ENCODE data around the gene CTPS1. TPM values are rescaled to one million over a fixed set of nuclear protein-coding genes. Genes with fewer than 3 reads are reported as not detected.
A peak's percentile ranks its signal among the peaks of the same experiment; 100 is the strongest.

The CTPS1 gene
- total RNA-seq, 1 donor from 2014 or later = 73.8 TPM

DNA sequence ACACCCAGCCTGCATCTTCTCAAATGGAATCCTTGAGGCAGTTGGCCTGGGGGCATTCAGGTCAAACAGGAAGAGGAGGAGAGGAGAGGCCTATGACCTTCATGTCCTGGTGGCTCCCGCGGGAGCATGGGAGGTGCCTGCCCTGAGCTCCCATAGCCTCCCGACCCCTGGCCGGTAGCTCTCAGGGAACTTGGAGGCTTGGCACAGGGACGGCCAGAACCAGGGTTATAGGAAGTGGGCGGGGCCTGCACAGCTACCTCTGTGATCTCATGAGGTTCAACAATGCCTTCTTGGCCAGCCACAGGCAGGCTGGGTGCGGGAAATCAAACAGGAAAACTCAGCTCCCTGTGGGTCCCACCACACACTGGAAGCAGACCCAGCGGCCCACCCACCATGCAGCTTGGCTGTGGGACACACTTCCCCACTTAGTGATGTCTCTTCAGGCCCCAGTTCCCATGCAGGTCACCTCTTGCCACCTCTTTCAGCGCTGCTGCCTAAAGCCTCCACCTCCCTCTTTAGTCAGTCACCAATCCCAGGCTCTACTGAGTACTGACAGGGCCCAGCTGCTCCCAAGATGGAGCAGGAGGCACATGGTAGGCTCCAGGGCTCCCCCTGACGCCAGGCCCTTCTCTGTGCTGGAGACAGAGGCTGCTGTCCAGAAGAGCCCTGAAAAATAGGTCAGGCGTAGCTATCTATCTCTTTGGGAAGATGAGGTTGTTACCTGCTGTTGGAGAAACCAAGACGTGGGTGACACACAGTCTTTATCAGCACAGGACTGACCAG lies 42.2 kb downstream of the CTPS1 start, which contains the start of gene SLFNL1:
SLFNL1 (minus strand) TSS at position 200 of the 783 bp plus-strand sequence. CDS start 1,065 bp downstream, outside the sequence.
- Histone ChIP-seq H3K4me1 (peaks cover 5% of the 10 kb centered on the region), H3K79me2 (ENCODE audit: low read depth) (no peaks in the 10 kb centered on the region), H2AFZ (replicated peaks) (no peak within 1 kb of the TSS), H3K36me3 (no peaks in the 10 kb centered on the region), H3K4me2 (no peak within 1 kb of the TSS), H3K4me3 (no peak within 1 kb of the TSS), H3K9me3 (ENCODE audit: low read depth) (no peaks in the 10 kb centered on the region), H3K27me3 (no peaks in the 10 kb centered on the region), H3F3A (ENCODE audit: low read depth) (peaks cover 14% of the 10 kb centered on the region), H3K9ac (no peak within 1 kb of the TSS), H4K20me1 (ENCODE audit: low read depth) (peaks cover 6% of the 10 kb centered on the region), H3K27ac (no peak within 1 kb of the TSS)
- H3K4me3 Mint-ChIP-seq = no peak within 1 kb of the TSS
- peak; percentile 32 for DNase-seq (ENCODE audit: low spot score)
- peak within 1 kb of the TSS; percentile 61 for H3K27ac Mint-ChIP-seq
- H3K27me3 Mint-ChIP-seq (ENCODE audit: insufficient read depth, low read depth) = peaks cover 7% of the 10 kb centered on the region
- peaks cover 15% of the 10 kb centered on the region for H3K4me1 Mint-ChIP-seq
- no peaks in the 10 kb centered on the region for H3K9me3 Mint-ChIP-seq
- TF ChIP-seq EZH2 (IDR thresholded peaks at IDR 0.05) (no peak), EZH2phosphoT487 (IDR thresholded peaks at IDR 0.05) (no peak)
- TF ChIP-seq, protein P1, sequence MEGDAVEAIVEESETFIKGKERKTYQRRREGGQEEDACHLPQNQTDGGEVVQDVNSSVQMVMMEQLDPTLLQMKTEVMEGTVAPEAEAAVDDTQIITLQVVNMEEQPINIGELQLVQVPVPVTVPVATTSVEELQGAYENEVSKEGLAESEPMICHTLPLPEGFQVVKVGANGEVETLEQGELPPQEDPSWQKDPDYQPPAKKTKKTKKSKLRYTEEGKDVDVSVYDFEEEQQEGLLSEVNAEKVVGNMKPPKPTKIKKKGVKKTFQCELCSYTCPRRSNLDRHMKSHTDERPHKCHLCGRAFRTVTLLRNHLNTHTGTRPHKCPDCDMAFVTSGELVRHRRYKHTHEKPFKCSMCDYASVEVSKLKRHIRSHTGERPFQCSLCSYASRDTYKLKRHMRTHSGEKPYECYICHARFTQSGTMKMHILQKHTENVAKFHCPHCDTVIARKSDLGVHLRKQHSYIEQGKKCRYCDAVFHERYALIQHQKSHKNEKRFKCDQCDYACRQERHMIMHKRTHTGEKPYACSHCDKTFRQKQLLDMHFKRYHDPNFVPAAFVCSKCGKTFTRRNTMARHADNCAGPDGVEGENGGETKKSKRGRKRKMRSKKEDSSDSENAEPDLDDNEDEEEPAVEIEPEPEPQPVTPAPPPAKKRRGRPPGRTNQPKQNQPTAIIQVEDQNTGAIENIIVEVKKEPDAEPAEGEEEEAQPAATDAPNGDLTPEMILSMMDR (IDR thresholded peaks at IDR 0.05) = no peak
- H3K36me3 Mint-ChIP-seq = peaks cover 17% of the 10 kb centered on the region

- peak overlapping the region; percentile 15 for H3K27ac Mint-ChIP-seq
Measured at GRCh38 chr1:41022424-41022823, 42.9 kb downstream of the CTPS1 start.

DNA sequence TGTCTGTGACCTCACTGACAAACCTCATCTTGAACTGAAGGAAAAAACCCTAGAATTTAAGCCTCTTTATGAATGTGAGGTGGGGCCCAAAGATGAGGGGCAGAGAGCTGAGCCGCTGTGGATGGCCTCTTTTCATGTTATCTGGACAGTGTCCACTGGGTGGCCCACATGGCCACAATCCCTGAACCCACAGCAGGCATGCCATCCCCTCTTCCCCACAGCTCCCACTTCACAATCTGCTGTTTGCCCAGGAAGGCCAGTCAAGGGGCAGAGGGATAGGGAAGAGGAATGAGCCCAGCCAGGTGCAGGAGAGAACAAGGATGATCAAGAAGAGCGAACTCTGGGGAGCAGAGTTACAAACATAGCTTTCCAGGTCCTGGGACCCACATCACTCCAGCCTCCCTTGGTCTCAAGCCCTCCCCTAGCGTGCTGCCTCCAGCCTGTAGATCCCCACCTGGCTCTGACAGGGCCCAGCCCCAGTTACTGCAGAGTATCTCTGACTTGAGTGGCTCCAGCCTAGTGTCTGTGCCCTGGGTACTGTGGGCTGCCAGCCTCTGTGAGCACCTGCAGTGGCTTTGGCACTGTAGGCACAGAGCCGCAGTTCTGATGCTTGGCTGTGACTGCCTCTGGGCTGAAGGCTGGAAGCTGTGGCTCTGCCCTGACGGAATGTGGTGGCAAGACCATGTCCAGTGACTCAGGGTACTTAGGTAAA lies 43.9 kb downstream of the CTPS1 start:
- Histone ChIP-seq H3K4me3 (no peak overlapping the region), H3K36me3 (no peaks in the 10 kb centered on the region), H3K27me3 (no peaks in the 10 kb centered on the region), H3K9ac (no peak overlapping the region), H3K79me2 (ENCODE audit: low read depth) (no peaks in the 10 kb centered on the region), H3K9me3 (ENCODE audit: low read depth) (no peaks in the 10 kb centered on the region), H3F3A (ENCODE audit: low read depth) (peaks cover 14% of the 10 kb centered on the region), H2AFZ (replicated peaks) (no peak overlapping the region), H3K27ac (no peak overlapping the region), H3K4me2 (no peak overlapping the region), H3K4me1 (peaks cover 5% of the 10 kb centered on the region), H4K20me1 (ENCODE audit: low read depth) (peaks cover 6% of the 10 kb centered on the region)
- H3K4me1 Mint-ChIP-seq = peaks cover 15% of the 10 kb centered on the region
- H3K9me3 Mint-ChIP-seq = no peaks in the 10 kb centered on the region
- no peak overlapping the region for H3K4me3 Mint-ChIP-seq
- peaks cover 7% of the 10 kb centered on the region for H3K27me3 Mint-ChIP-seq (ENCODE audit: insufficient read depth, low read depth)
- peaks cover 21% of the 10 kb centered on the region for H3K36me3 Mint-ChIP-seq
- H3K27ac Mint-ChIP-seq = no peak overlapping the region
- TF ChIP-seq EZH2phosphoT487 (IDR thresholded peaks at IDR 0.05) (no peak), EZH2 (IDR thresholded peaks at IDR 0.05) (no peak)
- TF ChIP-seq, protein P1 (IDR thresholded peaks at IDR 0.05) = peak; percentile 37
- peak; percentile 7 for DNase-seq (ENCODE audit: low spot score)

More at GRCh38 chr1:41022424-41022823, 42.9 kb downstream of the CTPS1 start:
- TF ChIP-seq EZH2phosphoT487 (IDR thresholded peaks at IDR 0.05) = no peak
- TF ChIP-seq, protein P1 (IDR thresholded peaks at IDR 0.05) = no peak
- no peak for TF ChIP-seq EZH2 (IDR thresholded peaks at IDR 0.05)
- no peak overlapping the region for H3K4me2 ChIP-seq
- no peaks in the 10 kb centered on the region for H3K79me2 ChIP-seq (ENCODE audit: low read depth)
- H2AFZ ChIP-seq (replicated peaks) = no peak overlapping the region
- H3K27me3 ChIP-seq = no peaks in the 10 kb centered on the region
- peaks cover 18% of the 10 kb centered on the region for H3K36me3 Mint-ChIP-seq
- no peak overlapping the region for H3K9ac ChIP-seq
- peaks cover 14% of the 10 kb centered on the region for H3F3A ChIP-seq (ENCODE audit: low read depth)
- no peaks in the 10 kb centered on the region for H3K9me3 Mint-ChIP-seq
- no peaks in the 10 kb centered on the region for H3K36me3 ChIP-seq
- H4K20me1 ChIP-seq (ENCODE audit: low read depth) = peaks cover 6% of the 10 kb centered on the region
- no peak overlapping the region for H3K4me3 Mint-ChIP-seq
- no peaks in the 10 kb centered on the region for H3K9me3 ChIP-seq (ENCODE audit: low read depth)
- H3K27me3 Mint-ChIP-seq (ENCODE audit: insufficient read depth, low read depth) = peaks cover 7% of the 10 kb centered on the region
- peaks cover 15% of the 10 kb centered on the region for H3K4me1 Mint-ChIP-seq
- H3K4me3 ChIP-seq = no peak overlapping the region
- no peak overlapping the region for H3K27ac ChIP-seq
- DNase-seq (ENCODE audit: low spot score) = no peak
- peaks cover 5% of the 10 kb centered on the region for H3K4me1 ChIP-seq

Measured in neural progenitor cell (in vitro differentiated cells).